ENCODE measurements around the gene ADCY7.

DNA sequence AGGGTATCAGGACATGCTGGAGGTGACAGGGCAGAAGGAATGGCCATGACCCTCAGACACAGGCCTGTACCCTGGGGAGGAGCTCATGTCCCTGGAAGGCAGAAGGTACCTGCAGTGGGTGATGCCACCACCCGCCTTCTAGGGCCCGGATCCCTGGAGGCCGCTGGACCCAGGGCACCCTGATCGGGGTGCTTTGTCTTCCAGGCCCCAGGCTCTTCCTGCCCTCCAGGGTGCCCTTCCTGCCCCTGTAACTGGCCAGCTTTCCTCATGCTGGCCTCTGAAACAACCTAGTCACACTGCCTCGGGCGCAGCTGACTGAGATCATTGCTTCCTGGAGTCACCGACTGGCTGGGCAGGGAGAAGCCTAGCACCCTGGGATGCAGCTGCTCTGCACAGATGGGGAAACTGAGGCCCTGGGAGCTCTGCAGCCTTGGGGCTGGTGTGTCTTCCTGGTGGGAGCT, 5.8 kb downstream of the ADCY7 start:
- TF ChIP-seq, protein P1, sequence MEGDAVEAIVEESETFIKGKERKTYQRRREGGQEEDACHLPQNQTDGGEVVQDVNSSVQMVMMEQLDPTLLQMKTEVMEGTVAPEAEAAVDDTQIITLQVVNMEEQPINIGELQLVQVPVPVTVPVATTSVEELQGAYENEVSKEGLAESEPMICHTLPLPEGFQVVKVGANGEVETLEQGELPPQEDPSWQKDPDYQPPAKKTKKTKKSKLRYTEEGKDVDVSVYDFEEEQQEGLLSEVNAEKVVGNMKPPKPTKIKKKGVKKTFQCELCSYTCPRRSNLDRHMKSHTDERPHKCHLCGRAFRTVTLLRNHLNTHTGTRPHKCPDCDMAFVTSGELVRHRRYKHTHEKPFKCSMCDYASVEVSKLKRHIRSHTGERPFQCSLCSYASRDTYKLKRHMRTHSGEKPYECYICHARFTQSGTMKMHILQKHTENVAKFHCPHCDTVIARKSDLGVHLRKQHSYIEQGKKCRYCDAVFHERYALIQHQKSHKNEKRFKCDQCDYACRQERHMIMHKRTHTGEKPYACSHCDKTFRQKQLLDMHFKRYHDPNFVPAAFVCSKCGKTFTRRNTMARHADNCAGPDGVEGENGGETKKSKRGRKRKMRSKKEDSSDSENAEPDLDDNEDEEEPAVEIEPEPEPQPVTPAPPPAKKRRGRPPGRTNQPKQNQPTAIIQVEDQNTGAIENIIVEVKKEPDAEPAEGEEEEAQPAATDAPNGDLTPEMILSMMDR (conservative IDR thresholded peaks at IDR 0.05; ENCODE audit: low read depth, low read length): no peak
- no peak for TF ChIP-seq EZH2 (IDR thresholded peaks at IDR 0.05; ENCODE audit: low read length, unreplicated experiment)
- no peak for TF ChIP-seq EZH2phosphoT487 (IDR thresholded peaks at IDR 0.05; ENCODE audit: borderline replicate concordance, low read length)
